Bronchus fibroblast of lung (primary cell): Measurements from ENCODE around the gene NPIPA8. TPM values are rescaled to one million over a fixed set of nuclear protein-coding genes. Genes with fewer than 3 reads are reported as not detected.

ENCODE experiments used
- total RNA-seq: library from RNA; depleted of rRNA; stranded (reverse); fragments of >200 nt; gene quantifications from 2 replicates; pipeline ENCODE4 v1.2.3, GENCODE V29; 2015

Gene NPIPA8
- total RNA-seq = not detected in 2 replicates

GRCh38 chr16:18336636-18337035, at the start of gene NPIPA8:
Gene NPIPA8, minus strand, starts transcription at chr16:18336736. Its CDS starts 4,074 bp downstream, at chr16:18332662.

Other genes with a start within 250 kb of the NPIPA8 start
- 83.6 and 88.2 TPM in 2 replicates for gene NOMO2, start 225.4 kb upstream of the NPIPA8 start, total RNA-seq